GM21515 (cell line): ENCODE results near the gene SPIN2A.
"Not testable (repeated sequence)": the region's sequence is repeated elsewhere in the genome, so short reads cannot be mapped to it uniquely, and the experiment has no call there.

Source experiments
- ATAC-seq: cut with Tn5 transposase; IDR thresholded peaks from one replicate; pipeline ENCODE4 v1.9.1; 2021; ENCODE audit not compliant: unreplicated experiment

SPIN2A gene

DNA sequence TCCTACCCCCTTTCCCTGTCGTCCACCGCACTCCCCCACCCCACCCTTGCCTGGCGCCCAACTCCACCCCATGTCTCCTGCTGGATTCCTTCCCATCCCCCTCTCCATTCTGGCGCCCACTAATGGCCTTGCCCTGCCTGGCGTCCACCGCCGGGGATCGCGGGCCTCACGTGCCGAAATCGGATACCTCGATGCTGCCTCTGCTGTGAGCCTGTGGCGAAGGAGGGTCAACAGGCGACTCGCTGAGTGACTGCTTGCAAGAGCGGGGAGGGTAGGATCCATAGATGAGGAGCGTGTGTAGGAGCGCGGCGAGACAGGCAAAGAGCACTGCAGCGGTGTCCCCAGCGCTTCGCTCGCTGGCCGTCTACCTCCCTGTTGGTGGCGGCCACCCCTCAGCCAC lies at the start of gene SPIN2A:
Gene SPIN2A (minus strand): TSS at position 325 of the 400 bp plus-strand sequence. CDS start 800 bp downstream, outside the sequence.
- ATAC-seq: not testable (repeated sequence)

- ATAC-seq: no peak
Observed at GRCh38 chrX:57178605-57179004, 41.4 kb upstream of the SPIN2A start.

DNA sequence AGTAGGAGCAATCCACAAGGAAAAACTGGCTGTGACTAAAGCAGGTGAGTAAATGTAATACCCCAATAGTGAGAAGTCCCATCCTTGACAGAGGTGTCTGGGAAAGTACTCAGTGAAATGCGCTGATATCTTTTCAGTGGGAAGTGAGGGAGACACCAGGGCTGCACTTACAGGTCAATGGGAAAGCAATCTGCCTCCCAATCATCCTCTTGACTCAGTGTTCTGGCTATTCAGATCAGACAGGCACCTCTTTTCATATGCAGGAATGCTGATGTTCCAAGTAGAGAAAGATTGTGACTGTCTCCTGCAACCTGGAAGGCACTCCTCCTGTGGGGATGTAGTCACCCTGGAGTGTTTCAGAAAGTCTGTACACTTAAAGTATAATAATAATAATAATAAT lies 39.9 kb upstream of the SPIN2A start:
- ATAC-seq: no peak

DNA sequence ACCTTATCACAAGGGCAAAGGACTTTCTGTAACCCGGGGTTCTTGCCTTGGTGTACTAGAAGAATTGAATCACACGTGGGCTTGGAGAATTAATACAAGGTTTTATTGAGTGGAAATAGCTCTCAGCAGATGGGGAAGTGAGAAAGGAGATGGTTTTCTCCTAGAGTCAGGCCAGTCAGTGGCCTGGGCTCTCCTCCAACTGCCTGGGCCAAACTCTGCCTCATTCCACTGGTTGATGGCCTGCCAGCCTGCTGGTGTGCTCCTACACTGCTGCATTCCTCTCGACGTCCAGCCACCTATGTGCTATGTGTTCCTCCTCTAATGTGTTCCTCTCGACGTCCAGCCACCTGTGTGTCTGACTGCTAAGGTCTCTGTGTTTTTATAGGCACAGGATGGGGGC lies 35.3 kb upstream of the SPIN2A start:
- no peak for ATAC-seq

GRCh38 chrX:57156397-57157049 lies 19.3 kb upstream of the SPIN2A start:
- ATAC-seq: no peak

GRCh38 chrX:57155171-57155570 lies 18.0 kb upstream of the SPIN2A start:
- ATAC-seq: no peak

- ATAC-seq: not testable (repeated sequence)
Observed at GRCh38 chrX:57152222-57152621, 15.0 kb upstream of the SPIN2A start.

GRCh38 chrX:57138674-57139073 lies 1.5 kb upstream of the SPIN2A start:
- no peak for ATAC-seq

DNA sequence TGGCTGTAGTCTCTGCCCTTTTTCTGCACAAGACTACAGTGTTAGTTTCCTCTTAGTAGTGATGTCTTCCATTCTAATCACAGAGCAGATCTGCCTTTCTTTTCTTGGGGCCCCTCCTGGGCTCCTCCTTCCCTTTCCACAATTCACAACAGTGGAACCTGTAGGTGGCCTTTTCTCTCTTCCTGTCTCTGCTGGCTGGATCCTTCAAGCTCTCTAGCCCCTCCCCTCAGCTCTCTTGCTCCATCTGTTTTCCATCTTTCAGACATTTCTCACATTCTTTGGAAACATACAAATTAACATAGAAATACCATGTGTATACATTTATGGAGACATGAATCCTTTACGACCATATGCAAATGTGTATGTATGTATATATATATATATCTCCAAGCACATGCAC lies 304 bp upstream of the SPIN2A start:
- no peak for ATAC-seq

DNA sequence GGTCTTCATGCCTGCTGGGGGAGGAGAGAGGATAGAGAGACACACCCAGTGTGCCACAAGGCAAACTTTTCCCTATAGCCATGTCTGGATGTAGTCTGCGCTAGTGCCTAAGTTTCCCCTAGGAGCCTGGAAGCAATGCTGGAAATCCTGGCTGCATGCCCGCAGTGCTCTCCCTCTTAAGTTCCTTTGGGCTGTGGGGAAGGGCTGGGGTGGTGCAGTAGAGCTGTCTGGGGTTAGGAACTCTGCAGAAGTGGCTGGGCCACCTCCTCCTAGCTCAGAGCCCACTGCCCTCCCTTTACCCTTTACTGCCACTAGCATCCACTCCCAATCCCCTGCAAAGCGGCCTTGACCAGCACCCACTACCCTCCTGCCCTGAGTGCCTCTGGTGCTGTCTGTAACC lies 608 bp downstream of the SPIN2A start:
- ATAC-seq: not testable (repeated sequence)

- no peak for ATAC-seq
Observed at GRCh38 chrX:57135287-57135686, 1.9 kb downstream of the SPIN2A start.

DNA sequence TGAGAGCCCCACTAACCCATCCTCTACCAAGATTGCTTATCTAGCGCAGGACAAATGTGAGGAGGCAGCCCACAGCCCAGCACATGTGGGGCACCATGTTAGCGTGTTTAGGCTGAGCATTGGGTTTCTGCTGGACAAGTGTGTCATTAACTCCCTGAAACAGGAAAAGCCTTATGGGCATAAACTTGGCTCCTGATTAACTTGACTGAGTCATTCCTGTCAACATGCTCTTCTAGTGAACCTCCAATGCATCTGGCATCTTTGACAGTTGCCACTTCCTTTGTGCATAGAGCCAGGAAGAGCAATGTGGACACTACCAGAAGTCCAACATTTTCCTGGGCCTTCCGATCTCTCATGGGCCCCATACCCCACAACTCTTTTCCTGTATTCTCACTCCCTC lies 2.5 kb downstream of the SPIN2A start:
- ATAC-seq: no peak

DNA sequence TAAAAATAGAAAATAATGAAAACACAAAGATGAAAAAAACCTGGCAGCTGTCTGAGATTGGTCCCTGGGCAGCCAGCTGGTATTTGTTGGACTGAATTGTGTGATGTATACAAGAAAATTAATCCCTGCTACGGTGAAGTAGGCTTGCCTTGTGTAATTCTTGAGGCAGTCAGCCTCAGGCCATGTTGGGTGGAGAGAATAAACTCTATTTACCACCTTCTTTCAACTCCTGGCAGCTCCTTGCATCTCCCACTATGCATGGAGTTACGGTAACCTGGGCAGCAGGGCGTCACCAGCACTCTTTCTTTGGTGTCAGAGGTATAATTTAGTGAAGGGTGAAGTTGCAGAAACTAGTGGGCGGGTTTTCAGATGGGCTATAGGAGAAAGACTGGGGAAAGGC lies 3.5 kb downstream of the SPIN2A start:
- ATAC-seq: no peak

GRCh38 chrX:57133284-57133683 lies 3.9 kb downstream of the SPIN2A start:
- ATAC-seq: not testable (repeated sequence)

GRCh38 chrX:57132046-57132445 lies 5.2 kb downstream of the SPIN2A start:
- no peak for ATAC-seq

DNA sequence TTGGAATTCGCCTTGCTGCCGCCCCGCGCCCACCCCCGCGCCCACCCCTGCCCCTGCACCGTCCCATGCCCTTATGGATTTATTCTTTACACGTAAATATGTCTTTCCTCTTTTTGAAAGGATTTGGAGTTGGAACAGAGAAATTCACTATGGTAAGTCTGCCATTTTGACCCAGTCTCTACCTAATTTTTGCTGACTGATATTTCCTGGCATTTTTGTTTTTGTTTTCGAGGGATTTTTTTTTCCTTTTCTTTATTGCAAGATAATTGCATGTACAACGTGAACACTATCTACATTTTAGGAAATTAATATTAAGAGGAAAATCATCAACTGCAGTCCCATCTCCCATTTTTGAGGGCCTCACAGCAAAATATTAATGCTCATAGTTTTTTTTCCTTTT lies 15.4 kb downstream of the SPIN2A start:
- no peak for ATAC-seq

- ATAC-seq: peak; percentile 100
Observed at GRCh38 chrX:57121162-57121755, 15.9 kb downstream of the SPIN2A start, which contains the start of gene SPIN2B. Gene SPIN2B (minus strand): TSS chrX:57121548.

DNA sequence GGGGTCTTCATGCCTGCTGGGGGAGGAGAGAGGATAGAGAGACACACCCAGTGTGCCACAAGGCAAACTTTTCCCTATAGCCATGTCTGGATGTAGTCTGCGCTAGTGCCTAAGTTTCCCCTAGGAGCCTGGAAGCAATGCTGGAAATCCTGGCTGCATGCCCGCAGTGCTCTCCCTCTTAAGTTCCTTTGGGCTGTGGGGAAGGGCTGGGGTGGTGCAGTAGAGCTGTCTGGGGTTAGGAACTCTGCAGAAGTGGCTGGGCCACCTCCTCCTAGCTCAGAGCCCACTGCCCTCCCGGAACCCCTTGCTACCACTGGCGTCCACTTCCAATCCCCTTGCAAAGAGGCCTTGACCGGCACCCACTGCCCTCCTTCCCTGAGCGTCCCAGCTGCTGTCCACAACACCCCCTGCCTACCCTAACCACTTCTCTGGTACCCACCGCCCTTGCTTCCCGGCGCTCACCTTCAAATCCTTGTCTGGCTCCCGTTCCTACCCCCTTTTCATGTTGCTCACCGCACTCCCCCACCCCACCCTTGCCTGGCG lies 16.5 kb downstream of the SPIN2A start:
- ATAC-seq: not testable (repeated sequence)

DNA sequence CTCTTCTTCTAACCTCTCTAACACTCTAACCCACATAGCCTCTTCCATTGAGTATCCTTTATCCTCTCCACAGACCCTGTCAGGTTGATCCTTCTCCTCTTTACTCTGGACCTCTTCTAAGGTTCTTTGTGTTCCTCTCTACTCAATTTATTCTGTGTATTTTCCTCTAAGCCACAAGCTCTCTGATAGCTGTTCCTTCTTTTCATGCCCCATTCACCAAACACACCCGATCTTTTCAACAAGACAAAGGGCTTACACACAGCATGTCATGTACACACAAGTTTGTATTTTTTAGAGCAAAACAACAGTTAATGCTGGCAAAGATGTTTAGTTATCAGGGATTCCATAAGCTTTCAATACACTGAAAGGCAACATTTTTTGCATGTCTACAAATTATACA lies 17.8 kb downstream of the SPIN2A start:
- no peak for ATAC-seq

- not testable (repeated sequence) for ATAC-seq
Observed at GRCh38 chrX:57117566-57117965, 19.6 kb downstream of the SPIN2A start.

DNA sequence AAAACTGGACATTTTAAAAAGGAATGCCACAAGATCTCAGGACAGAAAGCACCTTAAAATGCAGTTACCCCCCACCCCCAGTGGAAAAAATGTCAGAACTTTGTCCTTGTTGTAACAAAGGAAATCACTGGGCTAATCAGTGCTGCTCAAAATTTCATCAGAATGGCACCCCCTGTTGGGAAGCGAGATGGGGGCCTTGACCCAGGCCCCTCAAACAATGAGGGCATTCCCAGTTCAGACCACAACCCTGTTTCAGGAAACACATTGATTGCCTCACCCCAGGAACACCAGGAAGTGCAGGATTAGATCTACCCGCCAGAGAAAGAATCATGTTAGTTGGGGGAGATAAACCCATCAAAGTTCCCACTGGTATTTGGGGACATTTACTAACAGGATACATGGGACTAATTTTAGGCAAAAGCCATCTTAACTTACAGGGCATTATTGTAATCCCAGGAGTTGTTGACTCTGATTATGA lies 32.2 kb downstream of the SPIN2A start:
- ATAC-seq: no peak

GRCh38 chrX:57104406-57104805 lies 32.8 kb downstream of the SPIN2A start:
- ATAC-seq: no peak
